Measurements from ENCODE around the gene ZDHHC8.

Gene ZDHHC8

GRCh38 chr22:20181194-20181883, 49.7 kb downstream of the ZDHHC8 start:
- H3K4me3 ChIP-seq (replicated peaks in 1 of 2; ENCODE audit: low read depth in 2 of 2, low read length in 2 of 2), result no peak overlapping the region
- no peak for DNase-seq (ENCODE audit: low read depth in 2 of 2)
- TF ChIP-seq, protein P1, sequence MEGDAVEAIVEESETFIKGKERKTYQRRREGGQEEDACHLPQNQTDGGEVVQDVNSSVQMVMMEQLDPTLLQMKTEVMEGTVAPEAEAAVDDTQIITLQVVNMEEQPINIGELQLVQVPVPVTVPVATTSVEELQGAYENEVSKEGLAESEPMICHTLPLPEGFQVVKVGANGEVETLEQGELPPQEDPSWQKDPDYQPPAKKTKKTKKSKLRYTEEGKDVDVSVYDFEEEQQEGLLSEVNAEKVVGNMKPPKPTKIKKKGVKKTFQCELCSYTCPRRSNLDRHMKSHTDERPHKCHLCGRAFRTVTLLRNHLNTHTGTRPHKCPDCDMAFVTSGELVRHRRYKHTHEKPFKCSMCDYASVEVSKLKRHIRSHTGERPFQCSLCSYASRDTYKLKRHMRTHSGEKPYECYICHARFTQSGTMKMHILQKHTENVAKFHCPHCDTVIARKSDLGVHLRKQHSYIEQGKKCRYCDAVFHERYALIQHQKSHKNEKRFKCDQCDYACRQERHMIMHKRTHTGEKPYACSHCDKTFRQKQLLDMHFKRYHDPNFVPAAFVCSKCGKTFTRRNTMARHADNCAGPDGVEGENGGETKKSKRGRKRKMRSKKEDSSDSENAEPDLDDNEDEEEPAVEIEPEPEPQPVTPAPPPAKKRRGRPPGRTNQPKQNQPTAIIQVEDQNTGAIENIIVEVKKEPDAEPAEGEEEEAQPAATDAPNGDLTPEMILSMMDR (IDR thresholded peaks at IDR 0.05; ENCODE audit: low read depth, low read length), result no peak

DNA sequence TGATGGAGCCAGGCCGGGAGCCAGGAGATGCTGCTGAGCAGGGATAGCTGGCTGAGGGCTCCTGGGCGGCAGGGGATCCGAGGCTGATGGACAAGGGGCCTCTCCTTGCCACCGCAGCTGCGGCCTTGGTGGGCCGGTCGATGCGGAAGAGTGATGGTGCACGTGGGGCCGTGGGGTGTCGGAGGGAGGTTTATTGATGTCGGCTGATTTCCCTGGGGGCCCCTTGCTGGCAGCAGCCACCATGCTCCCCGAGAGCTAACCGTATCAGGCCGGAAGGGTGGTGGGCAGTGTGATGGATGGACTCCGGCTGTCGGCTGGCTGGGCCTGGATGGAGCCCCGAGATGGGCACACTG, 50.3 kb downstream of the ZDHHC8 start:
- TF ChIP-seq, protein P1 (IDR thresholded peaks at IDR 0.05; ENCODE audit: low read depth, low read length), result no peak
- H3K4me3 ChIP-seq (replicated peaks in 1 of 2; ENCODE audit: low read depth in 2 of 2, low read length in 2 of 2), result no peak overlapping the region
- DNase-seq (ENCODE audit: low read depth in 2 of 2), result no peak

DNA sequence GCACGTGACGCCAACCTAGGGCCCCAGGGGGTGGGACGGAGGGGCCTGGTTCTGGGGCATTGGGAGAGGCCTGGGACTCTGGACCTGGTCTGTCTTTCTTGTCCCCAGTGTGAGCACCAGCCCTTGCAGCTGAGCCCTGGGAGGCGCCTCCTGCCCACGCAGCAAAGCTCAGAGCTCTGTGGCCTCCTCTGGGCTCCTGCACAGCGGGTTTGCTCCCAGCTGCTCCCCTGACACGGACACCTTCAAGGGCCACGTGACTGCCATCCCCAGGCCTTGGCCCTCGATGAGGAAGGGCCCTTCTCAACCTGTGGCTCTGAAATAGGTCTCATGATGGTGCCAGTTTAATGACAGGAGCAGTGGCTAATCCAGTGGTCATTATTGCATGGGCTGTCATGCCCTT, 50.8 kb downstream of the ZDHHC8 start:
- TF ChIP-seq, protein P1 (IDR thresholded peaks at IDR 0.05; ENCODE audit: low read depth, low read length), result no peak
- no peak overlapping the region for H3K4me3 ChIP-seq (replicated peaks in 1 of 2; ENCODE audit: low read depth in 2 of 2, low read length in 2 of 2)
- DNase-seq (ENCODE audit: low read depth in 2 of 2), result no peak

- H3K4me3 ChIP-seq (replicated peaks in 1 of 2; ENCODE audit: low read depth in 2 of 2, low read length in 2 of 2), result no peak overlapping the region
- DNase-seq (ENCODE audit: low read depth in 2 of 2), result no peak
- TF ChIP-seq, protein P1 (IDR thresholded peaks at IDR 0.05; ENCODE audit: low read depth, low read length), result no peak
Observed at GRCh38 chr22:20183101-20183500, 51.5 kb downstream of the ZDHHC8 start.

DNA sequence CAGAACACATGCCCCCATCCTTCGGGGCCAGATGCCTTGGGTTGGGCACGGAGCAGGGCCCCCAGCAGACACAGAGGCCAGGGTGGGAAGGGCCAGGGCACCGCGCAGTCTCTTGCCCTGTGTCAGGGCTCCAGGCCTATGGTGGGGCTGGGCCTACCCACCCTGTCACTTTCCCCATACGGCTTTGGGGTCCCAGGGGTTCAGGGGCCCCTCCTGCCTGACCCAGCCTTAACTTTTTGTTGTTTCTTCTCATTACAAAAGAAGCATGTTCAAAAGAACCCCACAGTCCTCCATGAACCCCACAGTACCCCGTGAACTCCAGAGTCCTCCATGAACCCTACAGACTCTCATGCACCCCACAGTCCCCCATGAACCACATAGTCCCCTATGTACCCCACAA, 52.2 kb downstream of the ZDHHC8 start:
- no peak overlapping the region for H3K4me3 ChIP-seq (replicated peaks in 1 of 2; ENCODE audit: low read depth in 2 of 2, low read length in 2 of 2)
- TF ChIP-seq, protein P1 (IDR thresholded peaks at IDR 0.05; ENCODE audit: low read depth, low read length), result no peak
- DNase-seq (ENCODE audit: low read depth in 2 of 2), result no peak

DNA sequence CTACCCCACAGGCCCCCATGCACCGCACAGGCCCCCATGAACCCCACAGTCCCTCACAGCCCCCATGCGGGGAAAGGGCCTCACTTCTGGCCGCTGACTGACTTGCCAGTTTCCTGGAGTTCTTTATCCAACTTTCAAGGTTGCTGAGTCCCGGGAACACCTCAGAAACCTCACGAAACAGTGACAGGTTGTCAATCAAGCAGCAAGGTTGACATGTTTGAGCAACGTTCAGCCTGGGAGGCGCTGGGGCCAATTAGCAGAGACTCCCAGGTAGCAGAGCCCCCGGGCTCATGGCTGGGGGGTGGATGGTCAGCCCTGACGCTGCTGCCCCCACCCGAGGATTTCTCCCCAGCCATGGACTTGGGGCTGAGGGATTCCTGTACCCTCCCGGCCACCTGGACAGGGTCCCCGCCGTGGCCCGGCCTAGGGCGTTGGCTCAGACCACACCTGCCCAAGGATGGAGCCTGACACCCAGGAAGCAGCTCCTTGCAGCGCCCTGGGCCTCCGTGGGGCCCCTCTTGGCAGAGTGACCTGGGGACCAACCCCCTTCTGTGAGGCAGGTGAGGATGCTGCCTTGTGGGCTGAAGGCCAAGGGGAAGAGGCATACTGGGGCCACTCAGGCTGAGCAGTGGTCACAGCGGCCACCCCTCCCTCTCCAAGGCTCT, 53.0 kb downstream of the ZDHHC8 start:
- TF ChIP-seq, protein P1 (IDR thresholded peaks at IDR 0.05; ENCODE audit: low read depth, low read length), result no peak
- DNase-seq (ENCODE audit: low read depth in 2 of 2), result no peak
- no peak overlapping the region for H3K4me3 ChIP-seq (replicated peaks in 1 of 2; ENCODE audit: low read depth in 2 of 2, low read length in 2 of 2)

Measured in cardiac fibroblast (primary cell).